Mononuclear cell (primary cell): Measurements from ENCODE around the gene CPED1. TPM values are rescaled to one million over a fixed set of nuclear protein-coding genes. Genes with fewer than 3 reads are reported as not detected.

Experiments
- H3K27me3 ChIP-seq: 2 replicates; pipeline ENCODE4 v1.6.0; 2011; ENCODE audit warnings: low read length, control low read depth; ENCODE audit not compliant: insufficient read depth
- H3K4me1 ChIP-seq: 2 replicates; pipeline ENCODE4 v1.5.1; 2011; ENCODE audit warnings: mild to moderate bottlenecking, low read length, control low read depth; ENCODE audit not compliant: insufficient read depth
- H3K4me3 ChIP-seq: 2 replicates; pipeline ENCODE4 v1.5.1; 2011; ENCODE audit warnings: mild to moderate bottlenecking, low read length, moderate library complexity
- H3K9me3 ChIP-seq: 2 replicates; pipeline ENCODE4 v1.5.1; 2011; ENCODE audit warnings: low read depth, mild to moderate bottlenecking, control low read depth, low read length
- total RNA-seq: library from RNA; depleted of rRNA; stranded (reverse); fragments of >200 nt; gene quantifications from one replicate; pipeline ENCODE4 v1.2.3, GENCODE V29; 2012

Gene CPED1
- total RNA-seq, 1 donor, result 4.6 TPM

- H3K4me1 ChIP-seq, result no peaks in the 10 kb centered on the region
- no peaks in the 10 kb centered on the region for H3K9me3 ChIP-seq
- peak overlapping the region; percentile 43 for H3K4me3 ChIP-seq
- peaks cover 70% of the 10 kb centered on the region for H3K27me3 ChIP-seq
Measured at GRCh38 chr7:121329191-121330052, 340.9 kb downstream of the CPED1 start.

- H3K4me3 ChIP-seq, result peak overlapping the region; percentile 43
- H3K9me3 ChIP-seq, result no peaks in the 10 kb centered on the region
- H3K27me3 ChIP-seq, result peaks cover 76% of the 10 kb centered on the region
- H3K4me1 ChIP-seq, result no peaks in the 10 kb centered on the region
Measured at GRCh38 chr7:121330053-121330833, 341.7 kb downstream of the CPED1 start.

DNA sequence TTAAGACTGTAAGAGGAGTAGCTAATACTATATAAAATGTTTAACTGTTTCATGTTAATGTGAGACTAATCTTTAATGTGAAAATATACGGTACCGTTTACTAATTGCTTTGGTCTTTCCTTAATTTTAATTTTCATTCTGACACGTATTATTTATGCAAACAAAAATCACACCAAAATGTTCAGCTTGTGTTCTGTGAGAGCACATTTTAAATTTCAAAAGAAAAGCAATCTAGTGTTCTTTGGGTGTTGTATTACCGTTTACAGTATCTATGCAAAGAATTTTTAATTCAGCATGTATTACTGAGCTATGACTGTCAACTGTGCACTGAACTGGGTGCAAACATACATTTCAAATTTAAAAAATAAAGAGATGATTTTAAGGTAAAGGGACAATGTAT, 342.5 kb downstream of the CPED1 start:
- no peaks in the 10 kb centered on the region for H3K4me1 ChIP-seq
- H3K9me3 ChIP-seq, result no peaks in the 10 kb centered on the region
- H3K27me3 ChIP-seq, result peaks cover 76% of the 10 kb centered on the region
- no peak overlapping the region for H3K4me3 ChIP-seq

DNA sequence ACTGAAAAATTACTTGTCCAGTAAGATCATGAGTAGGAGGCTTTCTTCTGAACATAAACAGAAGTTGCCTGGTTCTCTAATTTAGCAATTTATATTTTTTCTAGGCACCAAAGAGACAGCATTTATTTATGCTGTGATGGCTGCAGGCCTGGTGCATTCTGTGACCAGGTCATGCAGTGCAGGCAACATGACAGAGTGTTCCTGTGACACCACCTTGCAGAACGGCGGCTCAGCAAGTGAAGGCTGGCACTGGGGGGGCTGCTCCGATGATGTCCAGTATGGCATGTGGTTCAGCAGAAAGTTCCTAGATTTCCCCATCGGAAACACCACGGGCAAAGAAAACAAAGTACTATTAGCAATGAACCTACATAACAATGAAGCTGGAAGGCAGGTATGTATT, 343.1 kb downstream of the CPED1 start:
- Histone ChIP-seq H3K4me3 (no peak overlapping the region), H3K9me3 (no peaks in the 10 kb centered on the region), H3K27me3 (peaks cover 73% of the 10 kb centered on the region), H3K4me1 (no peaks in the 10 kb centered on the region)

- H3K4me1 ChIP-seq, result no peaks in the 10 kb centered on the region
- no peak overlapping the region for H3K4me3 ChIP-seq
- H3K27me3 ChIP-seq, result peaks cover 47% of the 10 kb centered on the region
- H3K9me3 ChIP-seq, result no peaks in the 10 kb centered on the region
Measured at GRCh38 chr7:121334376-121334775, 345.9 kb downstream of the CPED1 start.

DNA sequence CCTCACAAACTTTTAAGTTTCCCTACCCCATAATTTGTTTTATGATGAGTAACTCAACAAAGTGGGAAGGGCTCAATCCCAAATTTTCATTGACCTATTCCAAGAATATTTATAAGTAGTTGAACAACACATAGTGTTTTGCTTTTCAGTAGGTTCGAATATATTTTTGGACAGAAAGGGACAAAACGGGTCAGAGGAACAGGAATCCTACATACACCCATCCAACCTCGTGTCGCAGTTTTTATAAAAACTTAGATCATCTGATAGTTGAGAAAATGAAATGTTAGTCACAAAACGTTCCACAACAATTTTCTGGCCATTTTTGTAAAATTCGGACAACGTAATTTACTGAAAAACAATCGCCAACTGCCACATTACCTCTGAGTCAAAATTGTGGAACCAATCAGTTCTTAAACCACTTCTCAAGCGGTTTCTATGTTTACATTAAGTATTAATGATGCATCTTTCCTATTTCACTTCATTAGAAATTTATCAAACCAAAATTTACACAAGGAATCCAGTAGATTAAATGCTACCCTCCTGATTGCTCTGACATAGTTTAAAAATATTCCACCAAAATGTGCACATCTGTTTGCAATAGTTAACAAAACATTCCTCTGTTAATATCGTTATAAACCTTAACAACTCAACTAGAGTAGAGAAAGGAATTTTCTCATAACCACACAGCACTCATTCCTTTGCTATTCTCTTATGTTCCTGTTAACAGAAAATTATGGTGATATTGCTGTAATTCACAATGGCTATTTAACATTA, 346.6 kb downstream of the CPED1 start:
- peaks cover 41% of the 10 kb centered on the region for H3K27me3 ChIP-seq
- H3K4me3 ChIP-seq, result no peak overlapping the region
- H3K9me3 ChIP-seq, result no peaks in the 10 kb centered on the region
- H3K4me1 ChIP-seq, result no peaks in the 10 kb centered on the region

- no peaks in the 10 kb centered on the region for H3K4me1 ChIP-seq
Measured at GRCh38 chr7:121336579-121336978, 348.1 kb downstream of the CPED1 start.

DNA sequence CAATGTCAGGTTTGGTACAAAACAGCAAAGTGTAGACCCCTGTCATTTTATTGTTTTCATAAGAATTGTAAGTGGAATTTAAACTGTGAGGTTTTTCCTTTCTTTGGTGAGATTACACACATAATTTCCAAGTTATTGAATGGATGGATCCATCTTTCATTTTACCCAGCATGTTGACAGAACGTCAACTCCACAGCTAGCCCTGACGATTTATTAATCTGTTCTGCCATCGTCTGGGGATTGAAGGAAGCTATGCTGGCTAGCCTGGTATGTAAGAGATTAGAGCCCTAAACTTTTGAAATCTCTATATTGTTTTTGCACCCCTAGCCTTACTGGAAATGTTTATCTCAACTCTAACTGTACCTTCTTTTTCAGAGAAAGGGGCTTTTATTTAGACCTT, 348.9 kb downstream of the CPED1 start:
- peaks cover 17% of the 10 kb centered on the region for H3K27me3 ChIP-seq
- no peaks in the 10 kb centered on the region for H3K4me1 ChIP-seq
- H3K9me3 ChIP-seq, result no peaks in the 10 kb centered on the region
- H3K4me3 ChIP-seq, result no peak overlapping the region

More at GRCh38 chr7:121336579-121336978, 348.1 kb downstream of the CPED1 start:
- Histone ChIP-seq H3K9me3 (no peaks in the 10 kb centered on the region), H3K4me3 (no peak overlapping the region), H3K27me3 (peaks cover 25% of the 10 kb centered on the region)

GRCh38 chr7:121339082-121339481, 350.6 kb downstream of the CPED1 start:
- Histone ChIP-seq H3K9me3 (no peaks in the 10 kb centered on the region), H3K4me1 (no peaks in the 10 kb centered on the region)

DNA sequence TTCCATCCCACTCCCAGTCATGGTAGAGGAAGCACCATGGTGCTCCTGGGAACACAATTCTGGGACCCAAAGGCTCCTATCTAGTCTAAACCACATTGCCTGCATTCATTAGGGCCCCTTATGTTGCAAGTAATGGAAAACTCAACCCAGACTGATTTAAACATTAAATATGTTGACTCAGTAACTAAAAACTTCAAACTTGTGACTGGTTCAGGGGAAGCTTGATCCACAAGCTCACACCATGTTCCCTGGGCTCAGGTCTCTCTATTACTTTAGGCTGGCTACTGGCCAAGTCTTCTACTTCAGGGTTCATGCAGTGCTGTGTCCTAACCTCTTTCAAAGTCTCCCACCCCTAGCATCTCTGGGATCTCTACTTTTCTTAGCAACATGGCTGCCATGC, 353.4 kb downstream of the CPED1 start:
- no peaks in the 10 kb centered on the region for H3K27me3 ChIP-seq
- H3K9me3 ChIP-seq, result no peaks in the 10 kb centered on the region
- no peaks in the 10 kb centered on the region for H3K4me1 ChIP-seq
- H3K4me3 ChIP-seq, result no peak overlapping the region

More at GRCh38 chr7:121339082-121339481, 350.6 kb downstream of the CPED1 start:
- peaks cover 10% of the 10 kb centered on the region for H3K27me3 ChIP-seq
- no peak overlapping the region for H3K4me3 ChIP-seq

DNA sequence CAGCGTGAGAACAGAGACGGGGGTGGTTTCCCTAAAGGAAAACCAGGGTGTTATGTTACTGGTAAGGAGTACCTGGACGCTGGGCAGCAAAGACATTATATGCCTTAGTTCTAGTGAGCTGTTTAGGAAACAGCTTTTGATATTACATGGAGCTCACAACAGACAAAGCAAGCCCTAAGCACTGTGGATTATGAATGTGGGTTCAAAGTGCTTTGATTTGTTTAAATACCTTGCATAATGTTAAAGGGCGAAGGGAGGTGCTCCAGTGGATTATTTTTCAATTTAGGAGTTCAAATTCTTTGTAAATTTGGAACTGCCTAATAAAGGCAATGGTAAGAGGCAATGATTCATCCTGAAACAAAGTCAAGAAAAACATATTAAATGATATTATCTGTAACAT, 354.1 kb downstream of the CPED1 start:
- Histone ChIP-seq H3K4me3 (no peak overlapping the region), H3K27me3 (no peaks in the 10 kb centered on the region), H3K4me1 (no peaks in the 10 kb centered on the region), H3K9me3 (no peaks in the 10 kb centered on the region)

DNA sequence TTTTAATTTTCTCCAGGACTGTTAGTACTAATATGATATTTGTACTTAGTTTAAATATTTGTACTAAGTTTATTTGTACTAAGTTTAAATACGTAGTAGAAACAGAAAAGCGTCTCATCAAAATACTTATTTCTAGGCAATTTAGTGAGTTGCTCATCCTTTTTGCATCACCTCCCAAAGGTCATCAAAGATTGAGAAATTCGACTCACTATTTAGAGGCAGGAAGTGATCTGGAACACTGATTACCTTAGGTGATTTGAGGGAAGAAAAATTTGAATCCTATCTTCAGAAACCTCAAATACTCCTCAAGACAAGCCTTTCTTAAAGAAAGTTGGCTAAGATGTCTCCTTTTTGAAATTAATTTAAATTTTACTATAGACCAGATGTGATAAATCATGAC, 354.8 kb downstream of the CPED1 start:
- H3K4me1 ChIP-seq, result no peaks in the 10 kb centered on the region
- no peaks in the 10 kb centered on the region for H3K27me3 ChIP-seq
- no peak overlapping the region for H3K4me3 ChIP-seq
- no peaks in the 10 kb centered on the region for H3K9me3 ChIP-seq

DNA sequence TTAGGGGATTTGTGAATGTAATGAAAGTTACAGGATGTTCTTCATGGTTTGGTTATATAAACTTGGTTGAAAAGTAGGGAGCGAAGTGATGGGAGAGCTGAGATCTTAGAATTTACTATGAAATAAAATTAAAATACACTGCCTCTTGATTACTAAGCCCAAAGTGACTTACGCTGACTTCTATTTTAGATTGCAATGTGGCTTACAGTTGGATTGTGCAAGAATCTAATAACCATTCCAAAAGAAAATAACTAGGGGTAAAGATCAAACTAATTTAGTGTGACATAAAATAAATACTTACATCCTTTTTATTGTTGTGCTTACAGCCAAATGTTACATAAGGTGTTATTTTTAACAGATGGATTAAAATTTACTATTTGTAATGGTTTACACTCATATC, 355.6 kb downstream of the CPED1 start:
- H3K4me1 ChIP-seq, result no peaks in the 10 kb centered on the region
- no peaks in the 10 kb centered on the region for H3K9me3 ChIP-seq
- H3K27me3 ChIP-seq, result no peaks in the 10 kb centered on the region
- H3K4me3 ChIP-seq, result no peak overlapping the region

DNA sequence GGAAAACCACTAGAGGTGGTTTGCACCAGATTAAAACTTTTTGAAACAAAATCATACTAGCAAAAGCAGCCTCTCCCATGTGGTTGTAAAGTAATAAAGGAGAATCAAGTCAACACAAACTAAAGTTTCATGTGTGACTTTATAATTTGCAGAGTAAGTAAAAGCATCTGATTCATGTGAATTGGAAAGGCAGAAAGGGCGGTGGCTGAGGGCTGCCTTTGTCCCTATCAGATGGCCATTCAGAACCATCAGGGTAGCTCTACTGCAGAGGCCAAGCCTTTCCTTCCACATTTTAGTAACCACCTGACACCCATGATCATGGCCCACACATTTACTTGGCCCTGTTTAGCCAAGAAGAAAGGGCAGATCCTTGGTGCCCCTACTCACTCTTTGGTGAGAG, 356.0 kb downstream of the CPED1 start:
- no peaks in the 10 kb centered on the region for H3K4me1 ChIP-seq
- no peak overlapping the region for H3K4me3 ChIP-seq
- H3K9me3 ChIP-seq, result no peaks in the 10 kb centered on the region
- H3K27me3 ChIP-seq, result no peaks in the 10 kb centered on the region
